HL-60 (cell line): Measurements from ENCODE around the gene COL25A1.

Source experiments
- DNase-seq, 2 experiments: peaks; one replicate each; pipeline ENCODE4 v3.0.0-alpha.2; 2010 to 2020; ENCODE audit warnings: low read depth in 1 of 2, low spot score in 1 of 2
- H3K27ac ChIP-seq: fragments of 250-450 bp; sonication (Bioruptor Pico); replicated peaks from 2 replicates; pipeline ENCODE4 v1.5.1; 2020; ENCODE audit warnings: mild to moderate bottlenecking, moderate library complexity
- H3K27me3 ChIP-seq: fragments of 250-450 bp; sonication (Bioruptor Pico); 2 replicates; pipeline ENCODE4 v1.5.1; 2021; ENCODE audit warnings: mild to moderate bottlenecking, moderate library complexity; ENCODE audit not compliant: insufficient read depth, poor library complexity, severe bottlenecking
- H3K4me3 ChIP-seq: replicated peaks from 2 replicates; pipeline ENCODE4 v1.5.1; 2011; ENCODE audit warnings: mild to moderate bottlenecking, control low read depth, low read length; ENCODE audit not compliant: insufficient read depth
- CTCF ChIP-seq: IDR thresholded peaks from one replicate; pipeline ENCODE4 v1.5.1; 2011; ENCODE audit warnings: low read length, control low read depth, inconsistent platforms; ENCODE audit not compliant: insufficient read depth
- GABPA ChIP-seq: IDR thresholded peaks from 2 replicates; pipeline ENCODE4 v1.6.1; 2012; ENCODE audit warnings: low read depth
- POLR2AphosphoS5 ChIP-seq: IDR thresholded peaks from 2 replicates; pipeline ENCODE4 v1.6.1; 2012; ENCODE audit warnings: low read depth
- REST ChIP-seq: IDR thresholded peaks from 2 replicates; pipeline ENCODE4 v1.6.1; 2012; ENCODE audit warnings: low read depth; ENCODE audit not compliant: insufficient replicate concordance
- SPI1 ChIP-seq: IDR thresholded peaks from 2 replicates; pipeline ENCODE4 v1.6.1; 2012; ENCODE audit warnings: low read depth, mild to moderate bottlenecking, borderline replicate concordance

COL25A1 gene

GRCh38 chr4:109315818-109316217, 13.4 kb upstream of the COL25A1 start:
- Histone ChIP-seq H3K4me3 (no peak overlapping the region), H3K27ac (no peak overlapping the region), H3K27me3 (no peaks in the 10 kb centered on the region)
- TF ChIP-seq POLR2AphosphoS5: no peak
- TF ChIP-seq REST: no peak
- TF ChIP-seq GABPA: no peak
- no peak for TF ChIP-seq CTCF
- TF ChIP-seq SPI1: no peak
- no peak for DNase-seq

GRCh38 chr4:109315341-109315740, 12.9 kb upstream of the COL25A1 start:
- H3K27ac ChIP-seq: no peak overlapping the region
- no peaks in the 10 kb centered on the region for H3K27me3 ChIP-seq
- no peak overlapping the region for H3K4me3 ChIP-seq
- TF ChIP-seq CTCF (no peak), POLR2AphosphoS5 (no peak), GABPA (no peak), SPI1 (no peak)
- no peak for DNase-seq

GRCh38 chr4:109313168-109314133, 11.0 kb upstream of the COL25A1 start:
- no peak for DNase-seq
- Histone ChIP-seq H3K4me3 (no peak overlapping the region), H3K27ac (no peak overlapping the region), H3K27me3 (no peaks in the 10 kb centered on the region)
- no peak for TF ChIP-seq REST
- TF ChIP-seq POLR2AphosphoS5: no peak
- TF ChIP-seq GABPA: no peak
- no peak for TF ChIP-seq CTCF
- no peak for TF ChIP-seq SPI1

GRCh38 chr4:109303140-109303496, 660 bp upstream of the COL25A1 start:
- Histone ChIP-seq H3K27me3 (peaks cover 38% of the 10 kb centered on the region), H3K27ac (no peak overlapping the region), H3K4me3 (no peak overlapping the region)
- DNase-seq: no peak
- TF ChIP-seq GABPA (no peak), CTCF (no peak), REST (no peak), SPI1 (no peak), POLR2AphosphoS5 (no peak)
